GM21723 (cell line): ENCODE measurements around the gene HMG20A.

ENCODE experiments used
- ATAC-seq: cut with Tn5 transposase; IDR thresholded peaks from one replicate; pipeline ENCODE4 v1.9.1; 2021; ENCODE audit warnings: mild to moderate bottlenecking, moderate library complexity; ENCODE audit not compliant: unreplicated experiment

The HMG20A gene

GRCh38 chr15:77515613-77516012 lies 94.9 kb downstream of the HMG20A start:
- ATAC-seq = no peak

GRCh38 chr15:77516076-77516475 lies 95.4 kb downstream of the HMG20A start:
- no peak for ATAC-seq

- no peak for ATAC-seq
These were observed 96.1 kb downstream of the HMG20A start for GRCh38 chr15:77516786-77517185.

- no peak for ATAC-seq
These were observed 96.9 kb downstream of the HMG20A start for GRCh38 chr15:77517579-77517978.

DNA sequence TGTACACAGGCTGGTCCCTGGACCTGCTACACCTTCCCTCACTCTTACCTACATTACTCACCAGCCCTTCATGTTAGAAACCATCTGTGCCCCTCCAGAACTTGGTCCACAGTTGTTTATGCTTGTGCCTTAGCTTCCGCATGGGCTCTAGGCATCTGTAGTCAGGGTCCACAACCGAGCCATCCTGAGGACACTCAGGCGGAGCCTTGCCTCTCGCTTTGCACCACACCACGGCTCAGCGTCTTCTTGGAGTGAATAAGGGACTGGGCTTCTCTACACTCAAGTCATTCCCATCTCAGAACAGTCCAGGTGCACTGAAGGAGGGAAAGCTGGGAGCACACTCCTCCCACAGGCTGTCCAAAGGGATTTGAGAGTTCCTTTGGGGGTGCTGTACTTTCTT lies 97.8 kb downstream of the HMG20A start:
- no peak for ATAC-seq

DNA sequence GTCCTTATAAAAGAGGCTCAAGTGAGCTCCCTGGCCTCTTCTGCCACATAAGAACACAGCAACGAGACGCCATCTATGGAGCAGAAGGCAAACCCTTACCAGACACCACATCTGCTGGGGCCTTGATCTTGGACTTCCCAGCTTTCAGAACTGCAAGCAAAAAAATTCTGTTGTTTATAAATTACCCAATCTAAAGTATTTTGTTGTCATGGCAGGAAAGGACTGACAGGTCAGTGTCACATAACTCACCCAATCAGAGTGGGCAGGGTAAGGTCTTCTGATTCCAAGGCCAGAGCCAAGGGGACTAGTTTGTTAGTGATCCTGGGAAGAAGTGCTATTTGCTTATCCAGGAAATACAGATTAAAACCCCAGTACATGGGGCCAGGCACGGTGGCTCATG lies 98.9 kb downstream of the HMG20A start:
- no peak for ATAC-seq

DNA sequence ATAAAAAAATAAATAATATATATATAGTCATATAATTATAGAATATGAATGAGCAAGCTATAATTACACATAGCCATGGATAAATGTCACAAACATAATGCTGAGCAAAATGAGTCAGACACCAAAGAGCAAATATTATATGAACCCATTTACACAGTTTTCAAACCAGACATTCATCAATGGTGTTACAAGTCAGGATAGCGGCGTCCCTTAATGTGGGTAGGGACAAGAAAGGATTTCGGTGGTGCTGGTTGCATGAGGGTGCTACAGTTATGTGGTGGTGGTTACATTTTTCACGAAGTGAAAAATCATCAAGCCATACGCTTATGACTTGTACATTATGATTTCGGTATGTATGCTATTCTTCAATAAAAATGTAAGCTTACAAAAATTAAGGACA lies 100.5 kb downstream of the HMG20A start:
- ATAC-seq = no peak

DNA sequence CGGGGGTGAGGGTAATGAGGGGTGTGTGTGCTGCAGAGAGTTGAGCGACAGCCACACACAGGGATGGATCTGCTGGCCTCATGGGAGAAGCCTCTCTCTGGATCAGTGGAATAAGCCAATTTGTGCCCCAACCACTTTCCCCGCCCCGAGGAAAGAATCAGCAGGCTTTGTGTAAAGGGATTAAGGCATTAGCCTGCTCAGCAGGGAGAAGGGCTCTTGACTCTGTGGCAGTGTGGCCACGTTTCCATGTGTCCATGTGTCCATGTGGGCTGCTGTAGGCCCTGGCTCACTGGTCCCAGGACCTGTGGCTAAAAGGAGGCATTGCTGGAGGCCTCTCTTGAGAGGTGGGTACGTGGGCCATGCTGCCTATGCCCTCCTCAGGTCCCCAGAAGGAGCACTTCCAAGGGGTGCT lies 104.7 kb downstream of the HMG20A start:
- ATAC-seq = no peak

GRCh38 chr15:77525907-77526594 lies 105.4 kb downstream of the HMG20A start:
- ATAC-seq = no peak

DNA sequence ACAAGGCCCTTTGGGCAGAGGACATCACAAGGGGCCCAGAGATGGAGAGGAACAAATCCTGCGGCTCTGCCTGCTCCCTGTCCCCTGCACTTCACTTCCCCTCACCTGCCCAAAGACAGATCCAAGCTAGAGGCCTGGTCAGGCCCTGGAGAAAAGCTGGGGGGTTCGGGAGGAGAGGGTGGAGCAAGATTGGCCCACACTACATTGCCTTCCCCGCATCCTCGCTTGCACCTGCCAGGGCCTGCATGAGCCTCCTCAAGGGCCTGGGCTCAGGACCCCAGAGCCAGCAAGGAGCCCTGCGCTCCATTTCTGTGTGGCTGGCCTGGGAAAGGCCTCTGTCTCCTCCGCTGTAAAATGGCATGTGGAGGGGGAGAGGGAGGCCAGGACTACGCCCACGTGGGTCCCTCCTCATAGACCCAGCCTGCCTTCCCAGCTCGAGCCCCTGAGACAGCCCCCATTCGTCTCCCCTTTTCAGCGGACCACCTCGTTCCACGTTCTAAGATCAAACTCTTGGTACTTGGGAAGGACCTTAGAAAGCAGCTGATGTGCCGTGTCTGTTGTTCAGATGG lies 106.0 kb downstream of the HMG20A start:
- no peak for ATAC-seq

GRCh38 chr15:77527164-77527778 lies 106.6 kb downstream of the HMG20A start:
- no peak for ATAC-seq

DNA sequence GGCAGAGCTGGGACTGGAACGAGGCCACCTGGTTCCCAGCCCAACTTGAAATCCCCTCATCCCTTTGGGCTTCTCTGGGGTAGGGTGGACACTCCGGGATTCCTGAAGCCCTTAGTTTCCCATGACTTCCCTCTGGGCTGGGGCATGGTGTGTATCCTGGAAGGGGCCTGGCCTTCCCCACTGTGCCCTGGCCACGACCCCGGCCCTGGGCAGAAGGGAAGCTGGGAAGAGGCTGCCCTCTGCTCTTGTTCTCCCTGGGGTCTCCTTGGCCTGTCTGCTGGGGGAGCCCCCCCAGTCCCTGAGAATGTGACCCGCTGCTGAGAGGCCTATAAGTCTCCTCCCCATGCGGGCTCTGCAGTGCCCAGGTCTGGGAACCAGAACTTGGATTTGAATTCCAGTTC lies 107.1 kb downstream of the HMG20A start:
- no peak for ATAC-seq

- ATAC-seq = no peak
These were observed 107.7 kb downstream of the HMG20A start for GRCh38 chr15:77528290-77528967.

GRCh38 chr15:77528968-77529319 lies 108.3 kb downstream of the HMG20A start:
- no peak for ATAC-seq

GRCh38 chr15:77529394-77530159 lies 108.9 kb downstream of the HMG20A start:
- no peak for ATAC-seq

DNA sequence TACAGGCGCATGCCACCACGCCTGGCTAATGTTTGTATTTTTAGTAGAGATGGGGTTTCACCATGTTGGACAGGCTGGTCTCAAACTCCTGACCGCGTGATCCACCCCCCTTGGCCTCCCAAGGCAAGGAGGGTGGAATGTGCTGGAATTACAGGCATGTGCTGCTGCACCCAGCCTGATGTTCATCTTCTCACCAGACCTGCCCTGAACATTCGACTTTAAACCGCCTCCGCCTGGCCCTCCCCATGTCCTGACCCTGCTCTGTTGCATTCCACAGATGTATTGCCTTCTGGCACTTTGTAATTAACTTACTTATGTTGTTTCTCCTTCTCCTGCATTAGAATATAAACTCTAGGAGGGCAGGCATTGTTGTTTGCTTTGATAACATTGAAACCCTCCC lies 109.9 kb downstream of the HMG20A start:
- no peak for ATAC-seq

DNA sequence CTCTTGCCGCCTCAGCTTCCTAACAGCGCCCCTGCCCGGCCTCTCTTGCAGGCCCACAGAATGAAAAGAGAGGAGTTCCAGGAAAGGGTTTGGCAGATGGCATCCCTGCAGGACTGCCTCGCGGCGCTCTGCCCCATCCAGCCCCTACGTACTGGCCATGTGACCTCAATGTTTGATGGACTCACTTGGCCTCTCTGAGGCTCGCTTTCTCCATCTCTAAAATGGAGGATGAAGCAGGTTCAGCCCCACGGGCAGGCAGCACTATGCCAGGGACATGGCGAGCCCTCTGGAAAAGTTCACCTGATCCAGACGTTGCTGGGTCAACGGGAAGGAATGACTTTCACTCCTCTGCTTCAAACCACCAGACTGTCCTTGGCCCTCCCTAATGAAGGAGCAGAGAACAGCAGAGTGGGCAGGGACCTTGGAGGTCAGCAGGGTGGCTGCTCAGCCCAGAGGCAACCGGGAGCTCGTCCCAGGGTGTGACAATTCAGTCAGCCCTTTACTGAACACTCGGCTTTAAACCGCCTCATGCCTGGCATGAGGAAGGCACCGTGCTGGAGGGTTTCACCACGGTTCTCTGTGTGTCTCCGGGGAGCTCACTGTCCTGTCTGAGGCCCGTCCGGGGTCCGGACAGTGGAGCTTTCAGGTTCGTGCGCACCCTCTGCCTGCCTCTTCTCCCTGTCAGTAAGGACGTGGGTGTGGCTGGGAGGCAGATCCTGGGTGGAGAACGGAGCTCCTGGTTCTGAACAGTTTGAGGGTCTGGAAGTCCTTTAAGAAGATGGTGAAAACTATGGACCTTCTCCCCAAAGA lies 110.7 kb downstream of the HMG20A start:
- no peak for ATAC-seq

GRCh38 chr15:77532067-77532710 lies 111.5 kb downstream of the HMG20A start:
- no peak for ATAC-seq

DNA sequence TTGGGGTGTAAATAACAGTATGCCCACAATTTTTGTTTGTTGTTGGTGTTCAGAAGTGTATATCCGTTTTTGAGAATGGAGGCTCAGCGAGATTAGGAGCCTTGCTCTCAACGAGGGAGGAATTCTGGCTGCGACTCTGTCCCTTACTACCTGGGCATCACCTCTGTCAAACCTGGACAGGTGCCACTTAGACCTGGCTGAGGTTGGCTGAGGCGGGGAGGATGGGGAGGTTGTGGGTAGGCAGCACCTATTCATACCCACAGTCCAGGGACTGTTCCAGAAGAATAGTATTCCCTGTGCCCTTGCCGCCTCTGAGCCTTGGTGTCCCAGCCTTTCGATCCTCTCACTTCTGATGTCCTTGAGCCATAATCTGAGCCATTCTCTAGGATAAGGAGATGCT lies 112.2 kb downstream of the HMG20A start:
- ATAC-seq = no peak
